PC-3 (cell line): Measurements from ENCODE around the gene CMTM8. TPM values are rescaled to one million over a fixed set of nuclear protein-coding genes. Genes with fewer than 3 reads are reported as not detected.

Source experiments
- ATAC-seq: fragments of 200-7000 bp; cut with Tn5 transposase; 2 replicates; pipeline ENCODE4 v1.9.1; 2020; ENCODE audit warnings: mild to moderate bottlenecking, moderate library complexity
- BruUV-seq: library from RNA; stranded (reverse); fragments of 400-500 nt; replicated peaks from 2 replicates; lab custom pipeline; 2021; lab: Mats Ljungman, UMichigan
- CTCF ChIA-PET: fragments of 300-600 bp; sonication (Branson Sonifier 250); formaldehyde crosslinking; loops from one replicate; lab custom pipeline; 2022; ENCODE audit warnings: antibody characterized with exemption; lab: Charles Lee
- POLR2A ChIA-PET: fragments of 300-600 bp; sonication (Branson Sonifier 250); formaldehyde crosslinking; loops from one replicate; lab custom pipeline; 2022; ENCODE audit warnings: antibody characterized with exemption; ENCODE audit not compliant: unreplicated experiment; lab: Charles Lee
- DNase-seq: peaks from one replicate; pipeline ENCODE4 v3.0.0-alpha.2; 2015
- H2AFZ ChIP-seq: fragments of 300-600 bp; sonication (generic); 2 replicates; pipeline ENCODE4 v1.6.0; 2016; ENCODE audit warnings: antibody characterized with exemption, low read length
- H3F3A ChIP-seq: fragments of 300-600 bp; sonication (generic); one replicate; pipeline ENCODE4 v1.6.0; 2017; ENCODE audit warnings: antibody characterized with exemption, low read length, control low read depth, mild to moderate bottlenecking; ENCODE audit not compliant: unreplicated experiment
- H3K27ac ChIP-seq: fragments of 300-600 bp; sonication (generic); 2 replicates; pipeline ENCODE4 v1.5.1; 2016; ENCODE audit warnings: mild to moderate bottlenecking, low read length
- H3K27me3 ChIP-seq: fragments of 300-600 bp; sonication (generic); 2 replicates; pipeline ENCODE4 v1.6.1; 2016; ENCODE audit warnings: low read length, mixed read lengths
- H3K36me3 ChIP-seq: fragments of 300-600 bp; sonication (generic); 2 replicates; pipeline ENCODE4 v1.6.1; 2016; ENCODE audit warnings: low read depth, mixed run types, low read length, mixed read lengths
- H3K4me1 ChIP-seq: fragments of 300-600 bp; sonication (generic); 2 replicates; pipeline ENCODE4 v1.5.1; 2016; ENCODE audit warnings: low read length; ENCODE audit not compliant: insufficient read depth
- H3K4me2 ChIP-seq: fragments of 300-600 bp; sonication (generic); 2 replicates; pipeline ENCODE4 v1.6.0; 2016; ENCODE audit warnings: low read length
- H3K4me3 ChIP-seq: fragments of 300-600 bp; sonication (generic); 2 replicates; pipeline ENCODE4 v1.5.1; 2016; ENCODE audit warnings: mild to moderate bottlenecking, low read length, mixed read lengths
- H3K79me2 ChIP-seq: fragments of 300-600 bp; sonication (generic); 2 replicates; pipeline ENCODE4 v1.6.1; 2017; ENCODE audit warnings: low read length, mixed read lengths
- H3K9ac ChIP-seq: fragments of 300-600 bp; sonication (generic); 2 replicates; pipeline ENCODE4 v1.6.0; 2016; ENCODE audit warnings: mild to moderate bottlenecking, low read length
- H3K9me2 ChIP-seq: fragments of 300-600 bp; sonication (generic); replicated peaks from 2 replicates; pipeline ENCODE4 v1.6.1; 2016; ENCODE audit warnings: mixed run types, low read length, mixed read lengths
- H3K9me3 ChIP-seq: fragments of 300-600 bp; sonication (generic); 2 replicates; pipeline ENCODE4 v1.6.1; 2016; ENCODE audit warnings: low read length, mixed read lengths
- H4K20me1 ChIP-seq: fragments of 300-600 bp; sonication (generic); 2 replicates; pipeline ENCODE4 v1.6.1; 2016; ENCODE audit warnings: low read length, mixed read lengths
- CTCF ChIP-seq: fragments of 300-600 bp; sonication (generic); conservative IDR thresholded peaks from 2 replicates; pipeline ENCODE4 v1.5.1; 2017; ENCODE audit warnings: antibody characterized with exemption, low read depth, mild to moderate bottlenecking, low read length
- EZH2 ChIP-seq: fragments of 300-600 bp; sonication (generic); IDR thresholded peaks from one replicate; pipeline ENCODE4 v1.6.1; 2017; ENCODE audit warnings: antibody characterized with exemption, mild to moderate bottlenecking, low read length; ENCODE audit not compliant: unreplicated experiment
- EZH2phosphoT487 ChIP-seq: fragments of 300-600 bp; sonication (generic); IDR thresholded peaks from 2 replicates; pipeline ENCODE4 v1.6.1; 2018; ENCODE audit warnings: mild to moderate bottlenecking, antibody characterized with exemption, low read length, borderline replicate concordance
- intact Hi-C: fragments of 100-400 bp; cut with micrococcal nuclease; formaldehyde crosslinking; loops from 2 replicates; pipeline ENCODE4 v1.9.0; 2023
- total RNA-seq: library from RNA; depleted of rRNA; stranded (reverse); fragments of >200 nt; gene quantifications from 2 replicates; pipeline ENCODE4 v1.2.3, GENCODE V29; 2014

Gene CMTM8
- total RNA-seq, 1 experiment from 2014 or later: 5.2 TPM

GRCh38 chr3:32379831-32380500 lies 141.5 kb downstream of the CMTM8 start:
- ChIA-PET CTCF (no interaction called here), POLR2A (no interaction called here)
- TF ChIP-seq EZH2: no peak
- no peak for TF ChIP-seq CTCF
- TF ChIP-seq EZH2phosphoT487: no peak
- Histone ChIP-seq H3K79me2 (no peaks in the 10 kb centered on the region), H3K27me3 (no peaks in the 10 kb centered on the region), H3K9me2 (no peaks in the 10 kb centered on the region), H2AFZ (no peak overlapping the region), H3F3A (no peaks in the 10 kb centered on the region), H4K20me1 (no peaks in the 10 kb centered on the region), H3K36me3 (no peaks in the 10 kb centered on the region), H3K27ac (no peak overlapping the region), H3K4me2 (no peak overlapping the region), H3K4me3 (no peak overlapping the region), H3K9ac (no peak overlapping the region), H3K4me1 (no peaks in the 10 kb centered on the region), H3K9me3 (no peaks in the 10 kb centered on the region)
- BruUV-seq: no TSS peak
- DNase-seq (no peak), ATAC-seq (no peak)
- intact Hi-C loops: no loop called here

GRCh38 chr3:32381922-32382321 lies 143.4 kb downstream of the CMTM8 start:
- Histone ChIP-seq H3F3A (no peaks in the 10 kb centered on the region), H4K20me1 (no peaks in the 10 kb centered on the region), H3K4me2 (no peak overlapping the region), H3K9me3 (no peaks in the 10 kb centered on the region), H2AFZ (no peak overlapping the region), H3K36me3 (no peaks in the 10 kb centered on the region), H3K79me2 (no peaks in the 10 kb centered on the region), H3K27me3 (no peaks in the 10 kb centered on the region), H3K9me2 (no peaks in the 10 kb centered on the region), H3K4me3 (no peak overlapping the region), H3K9ac (no peak overlapping the region), H3K27ac (no peak overlapping the region), H3K4me1 (no peaks in the 10 kb centered on the region)
- TF ChIP-seq CTCF (no peak), EZH2phosphoT487 (no peak), EZH2 (no peak)
- POLR2A ChIA-PET: no interaction called here
- intact Hi-C loops: no loop called here
- BruUV-seq: no TSS peak
- ATAC-seq (no peak), DNase-seq (no peak)
- CTCF ChIA-PET: interaction anchor here (0.6 kb wide), 1 partner anchor 86 kb away, joined by 3 read pairs; no protein-coding TSS in a partner anchor

GRCh38 chr3:32383136-32383711 lies 144.7 kb downstream of the CMTM8 start:
- Histone ChIP-seq H3K9ac (no peak overlapping the region), H3K4me2 (no peak overlapping the region), H2AFZ (no peak overlapping the region), H3K27me3 (no peaks in the 10 kb centered on the region), H3F3A (no peaks in the 10 kb centered on the region), H3K27ac (no peak overlapping the region), H4K20me1 (no peaks in the 10 kb centered on the region), H3K36me3 (no peaks in the 10 kb centered on the region), H3K9me2 (no peaks in the 10 kb centered on the region), H3K79me2 (no peaks in the 10 kb centered on the region), H3K4me3 (no peak overlapping the region), H3K9me3 (no peaks in the 10 kb centered on the region), H3K4me1 (no peaks in the 10 kb centered on the region)
- BruUV-seq: no TSS peak
- intact Hi-C loops: no loop called here
- TF ChIP-seq EZH2phosphoT487: no peak
- no peak for TF ChIP-seq EZH2
- TF ChIP-seq CTCF: no peak
- DNase-seq (no peak), ATAC-seq (no peak)
- ChIA-PET CTCF (interaction anchor here (0.5 kb wide), 1 partner anchor 87 kb away, joined by 3 read pairs; no protein-coding TSS in a partner anchor), POLR2A (no interaction called here)
